Measurements from ENCODE around the gene THSD4.

Gene THSD4

GRCh38 chr15:71679793-71680353, 564.6 kb downstream of the THSD4 start:
- DNase-seq: no peak

GRCh38 chr15:71682001-71682400, 566.7 kb downstream of the THSD4 start:
- DNase-seq: no peak

GRCh38 chr15:71683411-71684274, 568.4 kb downstream of the THSD4 start:
- no peak for DNase-seq

- no peak for DNase-seq
Observed at GRCh38 chr15:71685420-71685993, 570.2 kb downstream of the THSD4 start.

GRCh38 chr15:71686221-71687050, 571.2 kb downstream of the THSD4 start:
- no peak for DNase-seq

- DNase-seq: no peak
Observed at GRCh38 chr15:71687902-71688508, 572.7 kb downstream of the THSD4 start.

- DNase-seq: no peak
Observed at GRCh38 chr15:71688509-71689094, 573.3 kb downstream of the THSD4 start.

- DNase-seq: no peak
Observed at GRCh38 chr15:71691081-71691457, 575.8 kb downstream of the THSD4 start.

GRCh38 chr15:71691458-71692417, 576.5 kb downstream of the THSD4 start:
- DNase-seq: no peak

GRCh38 chr15:71697236-71697635, 582.0 kb downstream of the THSD4 start:
- DNase-seq: no peak

- DNase-seq: no peak
Observed at GRCh38 chr15:71698030-71698429, 582.8 kb downstream of the THSD4 start.

- DNase-seq: no peak
Observed at GRCh38 chr15:71698742-71699141, 583.5 kb downstream of the THSD4 start.

- DNase-seq: no peak
Observed at GRCh38 chr15:71699977-71700376, 584.7 kb downstream of the THSD4 start.

GRCh38 chr15:71701808-71702207, 586.5 kb downstream of the THSD4 start:
- no peak for DNase-seq

GRCh38 chr15:71702496-71702895, 587.2 kb downstream of the THSD4 start:
- DNase-seq: no peak

GRCh38 chr15:71705151-71705550, 589.9 kb downstream of the THSD4 start:
- DNase-seq: no peak

GRCh38 chr15:71706461-71707229, 591.4 kb downstream of the THSD4 start:
- no peak for DNase-seq

- DNase-seq: no peak
Observed at GRCh38 chr15:71707230-71708050, 592.2 kb downstream of the THSD4 start.

- no peak for DNase-seq
Observed at GRCh38 chr15:71708051-71708429, 592.8 kb downstream of the THSD4 start.

GRCh38 chr15:71708741-71709140, 593.5 kb downstream of the THSD4 start:
- no peak for DNase-seq

Measured in midbrain (tissue), 1 donor.